ENCODE measurements around the gene MELTF.

Gene MELTF

GRCh38 chr3:197031315-197032285, 2.0 kb upstream of the MELTF start:
- no peak overlapping the region for H3K4me3 ChIP-seq (ENCODE audit: low read depth, low read length)
- TF ChIP-seq CTCF (IDR thresholded peaks at IDR 0.05; ENCODE audit: borderline replicate concordance, insufficient read depth, low read depth, low read length): no peak

GRCh38 chr3:197030379-197031314, 1.0 kb upstream of the MELTF start:
- no peak overlapping the region for H3K4me3 ChIP-seq (ENCODE audit: low read depth, low read length)
- TF ChIP-seq CTCF (IDR thresholded peaks at IDR 0.05; ENCODE audit: borderline replicate concordance, insufficient read depth, low read depth, low read length): no peak

- TF ChIP-seq CTCF (IDR thresholded peaks at IDR 0.05; ENCODE audit: borderline replicate concordance, insufficient read depth, low read depth, low read length): no peak
Measured at GRCh38 chr3:197028728-197029510, 698 bp downstream of the MELTF start.

GRCh38 chr3:197027896-197028727, 1.5 kb downstream of the MELTF start:
- no peak for TF ChIP-seq CTCF (IDR thresholded peaks at IDR 0.05; ENCODE audit: borderline replicate concordance, insufficient read depth, low read depth, low read length)
- H3K4me3 ChIP-seq (ENCODE audit: low read depth, low read length): peak overlapping the region; percentile 89

More at GRCh38 chr3:197028728-197029510, 698 bp downstream of the MELTF start:
- H3K4me3 ChIP-seq (ENCODE audit: low read depth, low read length): peak overlapping the region; percentile 89

GRCh38 chr3:197027151-197027895, 2.3 kb downstream of the MELTF start:
- H3K4me3 ChIP-seq (ENCODE audit: low read depth, low read length): no peak overlapping the region
- no peak for TF ChIP-seq CTCF (IDR thresholded peaks at IDR 0.05; ENCODE audit: borderline replicate concordance, insufficient read depth, low read depth, low read length)
